K562 (cell line): ENCODE results near the gene NAP1L1. TPM values are rescaled to one million over a fixed set of nuclear protein-coding genes. Genes with fewer than 3 reads are reported as not detected.

Experiments used
- BRD9 ChIP-seq: fragments of 450-650 bp; IDR thresholded peaks from 2 replicates; pipeline ENCODE4 v1.6.1; 2018; ENCODE audit warnings: low read depth; ENCODE audit not compliant: partially characterized antibody
- CCAR2 ChIP-seq: fragments of 200-400 bp; formaldehyde crosslinking; IDR thresholded peaks from 2 replicates; pipeline ENCODE4 v1.6.1; 2017; ENCODE audit warnings: mild to moderate bottlenecking, low read depth, low read length
- CTCF ChIP-seq, 3 experiments: IDR thresholded peaks in 2 of 3; conservative IDR thresholded peaks in 1 of 3; 2 replicates each; pipeline ENCODE4 v1.5.1; 2011 to 2012; ENCODE audit warnings: low read length in 3 of 3, mild to moderate bottlenecking in 3 of 3, control low read depth in 2 of 3, improper control_type of control experiment in 1 of 3, inconsistent platforms in 1 of 3, low read depth in 1 of 3, mixed read lengths in 1 of 3, moderate library complexity in 1 of 3; ENCODE audit not compliant: insufficient read depth in 2 of 3
- ELF1 ChIP-seq: fragments of 200-800 bp; sonication (Bioruptor generic); IDR thresholded peaks from 2 replicates; pipeline ENCODE4 v1.6.1; 2016; ENCODE audit warnings: missing genetic modification characterization, missing compliant biosample characterization
- HDAC2 ChIP-seq: fragments of 450-650 bp; IDR thresholded peaks from 2 replicates; pipeline ENCODE4 v1.6.1; 2016; ENCODE audit warnings: mild to moderate bottlenecking
- HDAC6 ChIP-seq: IDR thresholded peaks from 2 replicates; pipeline ENCODE4 v1.6.1; 2012; ENCODE audit warnings: low read depth, mild to moderate bottlenecking, control low read depth, inconsistent platforms, low read length, moderate library complexity
- MBD1 ChIP-seq: fragments of 250-450 bp; sonication (Bioruptor Pico); IDR thresholded peaks from 2 replicates; pipeline ENCODE4 v1.8.0; 2022; ENCODE audit warnings: inconsistent platforms
- NCOA6 ChIP-seq: fragments of 450-650 bp; IDR thresholded peaks from 2 replicates; pipeline ENCODE4 v1.6.1; 2017; ENCODE audit warnings: mild to moderate bottlenecking
- NFIC ChIP-seq: fragments of 450-650 bp; IDR thresholded peaks from 2 replicates; pipeline ENCODE4 v1.6.1; 2017; ENCODE audit warnings: mild to moderate bottlenecking, inconsistent platforms
- NFXL1 ChIP-seq: fragments of 450-650 bp; formaldehyde crosslinking; IDR thresholded peaks from 2 replicates; pipeline ENCODE4 v1.4.0; 2021; ENCODE audit warnings: mild to moderate bottlenecking
- NRF1 ChIP-seq, 2 experiments: fragments of 450-650 bp; IDR thresholded peaks in 1 of 2; conservative IDR thresholded peaks in 1 of 2; 2 replicates each; pipeline ENCODE4 v1.6.1; 2014; ENCODE audit warnings: mild to moderate bottlenecking in 2 of 2
- POLR2G ChIP-seq: fragments of 200-400 bp; formaldehyde crosslinking; IDR thresholded peaks from 2 replicates; pipeline ENCODE4 v1.6.1; 2017; ENCODE audit warnings: low read depth, mild to moderate bottlenecking, antibody characterized with exemption, low read length, moderate library complexity
- SAFB2 ChIP-seq: fragments of 200-400 bp; formaldehyde crosslinking; IDR thresholded peaks from 2 replicates; pipeline ENCODE4 v1.6.1; 2018; ENCODE audit warnings: borderline replicate concordance, low read length, low read depth, moderate library complexity; ENCODE audit not compliant: severe bottlenecking
- SMARCC2 ChIP-seq: fragments of 450-650 bp; IDR thresholded peaks from 2 replicates; pipeline ENCODE4 v1.6.1; 2017; ENCODE audit warnings: antibody characterized with exemption, moderate library complexity, mild to moderate bottlenecking, low read depth
- TCF3 ChIP-seq: sonication (generic); formaldehyde crosslinking; IDR thresholded peaks from 2 replicates; pipeline ENCODE4 v1.4.0; 2020; ENCODE audit warnings: mild to moderate bottlenecking, missing genetic modification reagents
- TCF7 ChIP-seq: sonication (generic); IDR thresholded peaks from 2 replicates; pipeline ENCODE4 v1.6.1; 2016; ENCODE audit warnings: antibody characterized with exemption, borderline replicate concordance
- TFAP4 ChIP-seq: sonication (generic); formaldehyde crosslinking; IDR thresholded peaks from 2 replicates; pipeline ENCODE4 v1.8.0; 2022; ENCODE audit warnings: missing genetic modification reagents, mild to moderate bottlenecking, moderate library complexity, borderline replicate concordance
- THRA ChIP-seq: fragments of 450-650 bp; IDR thresholded peaks from 2 replicates; pipeline ENCODE4 v1.6.1; 2017; ENCODE audit warnings: mild to moderate bottlenecking, moderate library complexity
- ZBTB1 ChIP-seq: sonication (generic); formaldehyde crosslinking; IDR thresholded peaks from 2 replicates; pipeline ENCODE4 v1.8.1; 2023; ENCODE audit warnings: missing genetic modification reagents, low read depth, mild to moderate bottlenecking, borderline replicate concordance
- ZKSCAN3 ChIP-seq: fragments of 250-450 bp; sonication (Bioruptor Pico); IDR thresholded peaks from 2 replicates; pipeline ENCODE4 v1.4.0; 2020
- ZNF232 ChIP-seq: sonication (generic); formaldehyde crosslinking; IDR thresholded peaks from 2 replicates; pipeline ENCODE4 v1.8.0; 2022; ENCODE audit warnings: mild to moderate bottlenecking, missing genetic modification reagents
- ZNF589 ChIP-seq: fragments of 200-800 bp; sonication (Bioruptor generic); IDR thresholded peaks from 2 replicates; pipeline ENCODE4 v1.6.1; 2016; ENCODE audit warnings: low read depth, missing genetic modification characterization, missing compliant biosample characterization
- ZNF696 ChIP-seq: fragments of 250-450 bp; sonication (Bioruptor Pico); conservative IDR thresholded peaks from 2 replicates; pipeline ENCODE4 v1.4.0; 2020; ENCODE audit warnings: mild to moderate bottlenecking, moderate library complexity
- polyA plus RNA-seq, 8 experiments: library from polyadenylated mRNA; depleted of rRNA in 4 of 8; stranded (reverse) in 5 of 8; unstranded in 3 of 8; fragments of >200 nt; fragmentation: Nextera tagmentation in 2 of 8; fragmentation: Illumina TruSeq in 1 of 8; extraction: Ambion mirVana in 2 of 8; extraction: Trizol in 1 of 8; gene quantifications; 2 replicates each; pipeline versions ENCODE4 v1.2.1 to v1.2.3, GENCODE V29; 2011 to 2014; ENCODE audit warnings: inconsistent platforms in 1 of 8, missing spikeins in 1 of 8
- total RNA-seq, 7 experiments: library from RNA; depleted of rRNA in 6 of 7; stranded (reverse); fragments of >200 nt in 6 of 7; fragmentation: Illumina TruSeq in 2 of 7; extraction: Trizol in 2 of 7; gene quantifications; 2 replicates each; pipeline versions ENCODE4 v1.2.1 to v1.2.3, GENCODE V29; 2011 to 2021; ENCODE audit warnings: low replicate concordance in 1 of 7

Gene NAP1L1
- total and polyA plus RNA-seq, 9 of the 15 experiments (the other 6 are each of a cell fraction or from before 2014, with no cell fraction given): 287 to 747 (median 450) TPM

GRCh38 chr12:76084863-76085519 lies 506 bp upstream of the NAP1L1 start (continued):
- TF ChIP-seq CTCF (IDR thresholded peaks at IDR 0.05 in 2 of 3, conservative IDR thresholded peaks at IDR 0.05 in 1 of 3; ENCODE audit: insufficient read depth in 2 of 3, low read depth in 1 of 3, low read length in 3 of 3): peak; percentile 22 to 49 (median 33); a peak in 5 of 6 replicates
- peak; percentile 37 for TF ChIP-seq BRD9
- TF ChIP-seq NRF1 (conservative IDR thresholded peaks at IDR 0.05 in 1 of 2, IDR thresholded peaks at IDR 0.05 in 1 of 2): no peak
- TF ChIP-seq SAFB2: no peak
- no peak for TF ChIP-seq CCAR2
- no peak for TF ChIP-seq THRA
- TF ChIP-seq MBD1 (CRISPR knock-in tag): no peak
- TF ChIP-seq ZKSCAN3 (CRISPR knock-in tag): no peak
- peak; percentile 57 for TF ChIP-seq NFIC
- peak; percentile 51; the same call in 1 of the 2 replicates for TF ChIP-seq TFAP4 (CRISPR knock-in tag)
- TF ChIP-seq NFXL1 (CRISPR knock-in tag): no peak
- TF ChIP-seq ZNF232: no peak
- peak; percentile 78 for TF ChIP-seq NCOA6
- TF ChIP-seq TCF7: no peak
- TF ChIP-seq TCF3 (CRISPR knock-in tag): no peak
- TF ChIP-seq ELF1 (tag): no peak; the same call in 1 of the 2 replicates
- TF ChIP-seq HDAC6: no peak
- no peak for TF ChIP-seq ZNF589
- peak; percentile 77 for TF ChIP-seq HDAC2
- no peak for TF ChIP-seq SMARCC2
- no peak for TF ChIP-seq ZBTB1 (CRISPR knock-in tag)
- TF ChIP-seq POLR2G: no peak
- TF ChIP-seq ZNF696 (CRISPR knock-in tag): no peak
